ENCODE measurements around the gene MTSS2. TPM values are rescaled to one million over a fixed set of nuclear protein-coding genes. Genes with fewer than 3 reads are reported as not detected.

The MTSS2 gene
- total and polyA plus RNA-seq, 2 of the 8 experiments (the other 6 are each of a cell fraction or from before 2014, with no cell fraction given), result 23.3 to 36.7 TPM

GRCh38 chr16:70692873-70693671 lies 7.2 kb upstream of the MTSS2 start:
- H2BK5ac ChIP-seq (ENCODE audit: low read depth, low read length), result peak overlapping the region; percentile 83; the same call in 1 of the 2 replicates
- H2AFZ ChIP-seq (ENCODE audit: low read length), result no peak overlapping the region
- peak overlapping the region; percentile 72; the same call in 1 of the 2 replicates for H2BK15ac ChIP-seq (ENCODE audit: low read length)
- no peak overlapping the region for H3K4me3 ChIP-seq (ENCODE audit: extremely low read depth in 1 of 4, insufficient read depth in 2 of 4, low read depth in 3 of 4, low read length in 4 of 4)
- H3K23me2 ChIP-seq (ENCODE audit: low read depth, low read length), result no peaks in the 10 kb centered on the region
- peak overlapping the region; percentile 89 for H4K8ac ChIP-seq (ENCODE audit: extremely low read depth, insufficient read depth, low read length)
- no peak for DNase-seq (ENCODE audit: low read depth in 1 of 2, low spot score in 2 of 2)
- H3K27ac ChIP-seq (ENCODE audit: low read depth, low read length), result peak overlapping the region; percentile 55; the same call in 1 of the 2 replicates
- FAIRE-seq, result no peak
- CTCF ChIA-PET (ENCODE audit: partially characterized antibody), result interaction anchor here (0.9 to 6.8 kb wide), 7 partner anchors 11 to 79 kb away, joined by 3 to 49 read pairs (median 7); no protein-coding TSS in a partner anchor
- H3K4me2 ChIP-seq (ENCODE audit: insufficient read depth in 1 of 2, low read depth in 2 of 2, low read length in 2 of 2), result no peak overlapping the region
- no peak overlapping the region; a peak in 2 of 7 replicates for H3K9ac ChIP-seq (replicated peaks in 1 of 4; ENCODE audit: extremely low read depth in 1 of 4, low read depth in 3 of 4, low read length in 3 of 4)
- H3K18ac ChIP-seq (ENCODE audit: extremely low read depth, low read length), result peak overlapping the region; percentile 93
- H3K36me3 ChIP-seq (ENCODE audit: control insufficient read depth in 2 of 4, insufficient read depth in 4 of 4, low read length in 3 of 4), result no peaks in the 10 kb centered on the region
- 90% methylated on average over 28 of the region's 29 CpGs; no CpG with 5 or more reads in 1 of the 2 experiments for WGBS, 2 experiments (ENCODE audit: extremely low coverage in 1 of 2, insufficient coverage in 1 of 2, insufficient read length in 1 of 2, insufficient replicate concordance in 2 of 2, low coverage in 1 of 2, low lambda C conversion rate in 2 of 2, missing lambda C conversion rate in 1 of 2)
- H3K4me1 ChIP-seq (replicated peaks in 1 of 4; ENCODE audit: control insufficient read depth in 3 of 4, insufficient read depth in 4 of 4, low read length in 3 of 4), result peaks cover 5 to 28% (median 24%) of the 10 kb centered on the region in 4 experiments
- peak overlapping the region; percentile 98 for H2BK12ac ChIP-seq (ENCODE audit: low read depth, low read length)
- H2BK120ac ChIP-seq (replicated peaks; ENCODE audit: low read depth, low read length), result no peak overlapping the region
- H2BK20ac ChIP-seq (ENCODE audit: low read length), result peak overlapping the region; percentile 80; the same call in 1 of the 2 replicates
- peak overlapping the region; percentile 82 for H2AK5ac ChIP-seq (ENCODE audit: low read depth, low read length)
- H4K91ac ChIP-seq (replicated peaks; ENCODE audit: insufficient read length, low read length), result peak overlapping the region; percentile 88
- no peak overlapping the region for H3K56ac ChIP-seq (replicated peaks; ENCODE audit: insufficient read length, low read depth, low read length)
- H4K5ac ChIP-seq (ENCODE audit: insufficient read length, low read depth, low read length), result no peak overlapping the region
- no peaks in the 10 kb centered on the region for H4K20me1 ChIP-seq (replicated peaks in 1 of 2; ENCODE audit: control insufficient read depth in 1 of 2, insufficient read depth in 2 of 2, low read length in 2 of 2)
- no peaks in the 10 kb centered on the region for H3K27me3 ChIP-seq (replicated peaks in 1 of 4; ENCODE audit: control insufficient read depth in 3 of 4, extremely low read depth in 1 of 4, insufficient read depth in 3 of 4, low read length in 3 of 4)
- no peak overlapping the region for H3K14ac ChIP-seq (ENCODE audit: insufficient read length)
- H3K23ac ChIP-seq (ENCODE audit: insufficient read length), result no peak overlapping the region
- no peaks in the 10 kb centered on the region for H3K9me3 ChIP-seq (ENCODE audit: insufficient read depth in 2 of 2, low read depth in 1 of 2, low read length in 1 of 2)
- POLR2A ChIA-PET (ENCODE audit: partially characterized antibody), result interaction anchor here (1.4 to 1.5 kb wide), 2 partner anchors 10 to 14 kb away, joined by 3 to 4 read pairs; no protein-coding TSS in a partner anchor
- H3K79me2 ChIP-seq (ENCODE audit: control insufficient read depth in 1 of 2, insufficient read depth in 2 of 2, low read length in 2 of 2), result no peaks in the 10 kb centered on the region
- H3K79me1 ChIP-seq (ENCODE audit: low read depth, low read length), result no peaks in the 10 kb centered on the region; the same call in 1 of the 2 replicates
- H3K4ac ChIP-seq (replicated peaks; ENCODE audit: insufficient read length, low read depth, low read length), result no peak overlapping the region
- TF ChIP-seq SAP30 (IDR thresholded peaks at IDR 0.05; ENCODE audit: insufficient read depth, insufficient replicate concordance, low read length), result no peak
- TF ChIP-seq HDAC6 (IDR thresholded peaks at IDR 0.05; ENCODE audit: low read depth, low read length), result no peak
- TF ChIP-seq MAFK (IDR thresholded peaks at IDR 0.05; ENCODE audit: low read depth, low read length), result no peak
- no peak for TF ChIP-seq USF2 (IDR thresholded peaks at IDR 0.05; ENCODE audit: low read length)
- TF ChIP-seq TAF7 (optimal IDR thresholded peaks at IDR 0.05; ENCODE audit: borderline replicate concordance, low read depth, low read length), result no peak
- no peak for TF ChIP-seq SUZ12 (IDR thresholded peaks at IDR 0.05; ENCODE audit: low read length)
- TF ChIP-seq CTCF (IDR thresholded peaks at IDR 0.05; ENCODE audit: control extremely low read depth in 1 of 3, insufficient read depth in 1 of 3, low read depth in 1 of 3, low read length in 3 of 3), result no peak

All from H1 (cell line).